22Rv1 (cell line): ENCODE data around the gene LIMD2.
A peak's percentile ranks its signal among the peaks of the same experiment; 100 is the strongest.

Source experiments
- H3K27ac ChIP-seq: fragments of 450-650 bp; 2 replicates; pipeline ENCODE4 v1.5.1; 2017
- ZFX ChIP-seq: fragments of 450-650 bp; IDR thresholded peaks from 2 replicates; pipeline ENCODE4 v1.6.1; 2017; ENCODE audit warnings: antibody characterized with exemption, borderline replicate concordance
- TF ChIP-seq, protein P1 (sequence below): fragments of 450-650 bp; IDR thresholded peaks from 2 replicates; pipeline ENCODE4 v1.5.1; 2017; ENCODE audit warnings: mild to moderate bottlenecking

The LIMD2 gene

DNA sequence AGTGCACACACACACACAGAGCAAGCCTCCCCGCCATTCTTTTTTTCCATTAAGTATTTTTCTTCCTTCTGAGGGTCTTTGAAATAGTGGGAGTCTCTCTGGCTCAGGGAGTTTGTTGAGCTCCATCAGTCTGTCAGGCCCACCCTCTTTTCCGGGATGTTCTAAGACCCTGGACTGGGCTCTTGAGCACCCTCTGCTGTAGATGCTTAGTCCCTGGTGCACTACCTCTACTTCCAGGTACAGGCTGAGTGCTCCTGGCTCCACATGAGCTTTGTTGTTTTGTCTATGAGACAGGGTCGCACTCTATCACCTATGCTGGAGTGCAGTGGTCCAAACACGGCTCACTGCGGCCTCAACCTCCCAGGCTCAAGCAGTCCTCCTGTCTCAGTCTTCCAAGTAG is 20.7 kb downstream of the LIMD2 start:
- H3K27ac ChIP-seq: no peak overlapping the region
- TF ChIP-seq, protein P1, sequence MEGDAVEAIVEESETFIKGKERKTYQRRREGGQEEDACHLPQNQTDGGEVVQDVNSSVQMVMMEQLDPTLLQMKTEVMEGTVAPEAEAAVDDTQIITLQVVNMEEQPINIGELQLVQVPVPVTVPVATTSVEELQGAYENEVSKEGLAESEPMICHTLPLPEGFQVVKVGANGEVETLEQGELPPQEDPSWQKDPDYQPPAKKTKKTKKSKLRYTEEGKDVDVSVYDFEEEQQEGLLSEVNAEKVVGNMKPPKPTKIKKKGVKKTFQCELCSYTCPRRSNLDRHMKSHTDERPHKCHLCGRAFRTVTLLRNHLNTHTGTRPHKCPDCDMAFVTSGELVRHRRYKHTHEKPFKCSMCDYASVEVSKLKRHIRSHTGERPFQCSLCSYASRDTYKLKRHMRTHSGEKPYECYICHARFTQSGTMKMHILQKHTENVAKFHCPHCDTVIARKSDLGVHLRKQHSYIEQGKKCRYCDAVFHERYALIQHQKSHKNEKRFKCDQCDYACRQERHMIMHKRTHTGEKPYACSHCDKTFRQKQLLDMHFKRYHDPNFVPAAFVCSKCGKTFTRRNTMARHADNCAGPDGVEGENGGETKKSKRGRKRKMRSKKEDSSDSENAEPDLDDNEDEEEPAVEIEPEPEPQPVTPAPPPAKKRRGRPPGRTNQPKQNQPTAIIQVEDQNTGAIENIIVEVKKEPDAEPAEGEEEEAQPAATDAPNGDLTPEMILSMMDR: peak; percentile 29; the same call in 1 of the 2 replicates
- no peak for TF ChIP-seq ZFX

DNA sequence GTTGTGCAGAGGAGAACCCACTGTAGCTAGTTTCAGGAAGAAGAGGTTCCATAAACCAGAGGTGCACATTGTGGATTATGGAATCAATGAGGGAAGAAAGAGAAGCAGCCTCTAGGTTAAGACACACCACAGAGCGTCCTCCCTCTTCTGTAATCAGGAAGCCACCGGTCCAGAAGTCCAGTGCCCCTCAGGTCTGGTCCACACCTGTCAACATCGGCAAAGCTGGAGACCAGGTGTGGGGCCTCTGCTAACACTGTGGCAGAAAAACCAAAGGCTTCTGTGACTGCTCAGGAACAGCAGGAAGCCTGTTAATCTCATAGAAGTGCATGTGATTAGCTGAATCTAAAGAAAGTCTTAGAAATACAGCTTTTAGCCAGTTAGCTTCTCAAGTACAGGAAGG is 23.3 kb downstream of the LIMD2 start:
- no peak overlapping the region for H3K27ac ChIP-seq
- TF ChIP-seq, protein P1: no peak
- no peak for TF ChIP-seq ZFX

DNA sequence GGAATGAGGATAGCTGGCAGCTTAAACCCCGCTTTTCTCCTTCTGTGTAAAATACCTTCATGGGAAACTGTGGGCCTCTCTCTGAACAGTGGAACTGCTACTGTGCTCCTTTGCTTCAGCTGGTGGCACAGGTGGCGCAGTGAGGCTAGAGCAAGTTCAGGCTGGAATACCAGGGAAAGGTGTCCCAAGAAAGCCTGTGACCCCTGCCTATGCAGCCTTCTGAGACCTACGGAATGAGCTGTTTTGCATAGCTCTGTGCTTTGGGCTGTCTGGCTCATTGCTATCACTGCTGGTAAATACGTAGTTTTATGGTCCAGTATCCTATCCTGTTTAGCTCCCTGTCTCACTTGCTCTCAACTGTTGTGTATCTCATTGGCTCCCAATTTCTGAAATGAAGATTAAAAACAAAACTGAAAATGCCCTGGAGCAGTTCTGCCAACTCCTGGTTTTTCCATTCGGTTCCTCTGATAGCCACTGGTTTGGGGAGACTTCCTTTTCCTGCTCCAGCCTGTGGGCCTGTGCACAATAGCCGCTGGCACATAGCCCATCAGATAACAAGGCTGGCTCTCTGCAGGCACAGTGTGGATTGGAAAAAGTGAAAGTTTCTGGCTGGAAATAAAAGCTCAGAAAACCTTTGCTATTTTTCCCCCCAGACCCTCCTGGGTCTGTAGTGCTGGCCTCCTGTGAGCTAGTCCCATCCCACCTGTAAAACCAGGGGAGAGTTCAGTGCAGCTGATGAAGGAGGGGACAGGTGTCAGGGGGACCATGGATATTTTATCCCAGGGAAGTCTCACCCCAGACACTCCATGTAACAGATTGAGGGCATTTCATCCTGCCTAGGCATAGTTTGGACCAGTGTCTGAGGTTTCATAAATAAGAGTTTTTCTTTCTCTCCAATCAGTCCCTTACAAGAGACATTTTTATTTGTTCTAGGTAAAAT is 24.0 kb downstream of the LIMD2 start:
- TF ChIP-seq ZFX: no peak
- TF ChIP-seq, protein P1: no peak
- H3K27ac ChIP-seq: peak overlapping the region; percentile 47

DNA sequence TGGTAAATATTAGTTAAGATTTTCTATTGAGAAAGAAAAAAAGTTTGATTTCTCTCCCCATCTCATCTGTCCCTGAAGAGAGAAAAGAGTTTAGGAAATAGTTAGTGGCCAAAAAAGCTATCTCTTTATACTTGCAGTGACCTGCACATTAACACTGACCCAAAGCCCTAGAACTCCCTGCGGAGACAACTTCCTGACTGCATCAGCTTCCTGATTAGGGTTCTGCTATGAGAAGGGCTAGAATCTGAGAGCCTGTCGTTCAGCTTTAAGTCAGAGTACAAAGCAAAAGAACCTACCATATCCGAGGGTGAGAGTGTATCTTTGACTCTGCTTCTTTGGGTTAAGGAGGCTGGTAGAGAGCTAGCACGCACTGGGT is 24.7 kb downstream of the LIMD2 start:
- H3K27ac ChIP-seq: peak overlapping the region; percentile 47
- no peak for TF ChIP-seq ZFX
- TF ChIP-seq, protein P1: no peak

DNA sequence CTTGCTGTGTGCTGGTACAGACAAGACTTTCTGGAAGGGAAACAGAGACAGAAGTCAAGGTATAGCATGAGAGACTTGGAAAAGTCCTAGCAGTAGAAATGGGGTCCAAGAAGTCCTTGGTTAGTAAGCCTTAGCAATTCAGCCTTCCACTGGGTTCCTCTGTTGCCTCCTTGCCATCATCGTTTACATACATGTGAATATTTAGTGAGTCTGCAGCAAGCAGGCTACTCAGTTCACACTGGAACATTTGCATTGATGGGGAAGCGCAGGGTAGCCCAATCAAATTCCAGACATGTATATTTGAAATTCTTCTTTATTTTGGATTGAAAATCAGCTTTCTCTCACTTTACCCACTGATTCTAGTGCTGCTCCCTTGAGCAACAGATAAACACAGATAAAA is 27.1 kb downstream of the LIMD2 start:
- no peak for TF ChIP-seq ZFX
- TF ChIP-seq, protein P1: no peak
- H3K27ac ChIP-seq: no peak overlapping the region

DNA sequence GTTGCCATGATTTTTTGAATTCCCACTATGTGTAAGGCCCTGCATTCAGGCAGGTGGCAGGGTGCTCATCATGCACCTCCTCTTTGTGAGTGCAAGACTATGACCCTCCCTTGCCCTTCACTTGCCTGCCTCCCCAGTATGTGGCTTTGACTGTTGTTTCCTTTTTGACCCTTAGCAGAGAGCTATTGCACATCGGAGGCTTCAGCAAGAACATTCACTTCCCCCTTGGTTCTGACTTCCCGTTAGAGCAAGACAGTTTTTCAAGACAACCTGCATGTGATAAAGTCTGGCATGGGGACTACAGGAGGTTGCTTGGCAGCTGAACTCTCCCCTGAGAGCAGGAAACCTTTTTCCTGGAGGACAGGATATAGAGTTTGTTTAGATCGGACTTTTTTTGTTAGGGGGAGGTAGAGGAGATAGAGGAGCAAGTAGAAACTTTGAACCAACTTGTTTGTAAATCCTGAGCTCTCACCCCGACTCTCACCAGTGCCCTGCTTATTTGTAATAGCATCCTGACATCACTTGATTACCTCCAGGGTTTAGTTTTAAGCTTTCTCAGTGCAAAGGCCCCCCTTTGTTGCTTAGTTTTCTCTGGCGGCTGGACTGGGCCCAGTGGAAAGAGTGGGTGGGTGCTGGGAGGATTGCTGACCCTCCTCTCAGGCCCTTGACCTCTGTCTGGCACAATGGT is 34.3 kb downstream of the LIMD2 start:
- H3K27ac ChIP-seq: no peak overlapping the region
- TF ChIP-seq, protein P1: no peak
- TF ChIP-seq ZFX: no peak

DNA sequence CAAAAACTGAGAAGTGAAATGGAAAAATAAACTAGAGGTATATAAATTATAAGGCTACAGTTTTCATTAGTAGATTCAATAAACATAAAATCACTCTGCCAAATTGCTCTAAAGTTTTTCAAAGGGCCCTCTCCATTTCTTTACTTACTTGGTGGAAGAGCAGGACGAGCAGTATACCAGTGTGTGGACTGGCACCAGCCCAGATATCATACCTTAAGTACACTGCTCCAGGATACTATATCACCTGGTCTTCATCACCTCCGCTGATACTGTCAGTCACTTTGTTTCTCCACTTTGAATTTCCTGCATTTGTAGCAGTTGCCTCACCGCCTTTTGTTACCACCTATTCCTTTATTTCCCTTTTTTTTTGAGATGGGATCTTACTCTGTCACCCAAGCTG is 40.1 kb downstream of the LIMD2 start:
- no peak overlapping the region for H3K27ac ChIP-seq
- TF ChIP-seq, protein P1: no peak
- no peak for TF ChIP-seq ZFX
